Ectodermal cell (in vitro differentiated cells): ENCODE measurements around the gene CYP1B1.
"Not testable (repeated sequence)": the region's sequence is repeated elsewhere in the genome, so short reads cannot be mapped to it uniquely, and the experiment has no call there.

Source experiments
- H3K27ac ChIP-seq: 2 replicates; pipeline ENCODE4 v1.7.0; 2013; ENCODE audit warnings: mild to moderate bottlenecking, low read depth, low read length; ENCODE audit not compliant: insufficient read depth, poor library complexity, severe bottlenecking
- H3K27me3 ChIP-seq: 2 replicates; pipeline ENCODE4 v1.7.0; 2013; ENCODE audit warnings: mild to moderate bottlenecking, low read length; ENCODE audit not compliant: insufficient read depth, control insufficient read depth, poor library complexity, severe bottlenecking
- H3K36me3 ChIP-seq: one replicate; pipeline ENCODE4 v1.7.0; 2013; ENCODE audit warnings: low read length; ENCODE audit not compliant: control insufficient read depth, insufficient read depth
- H3K4me1 ChIP-seq: one replicate; pipeline ENCODE4 v1.7.0; 2013; ENCODE audit warnings: low read length; ENCODE audit not compliant: control insufficient read depth, insufficient read depth
- H3K4me3 ChIP-seq: 2 replicates; pipeline ENCODE4 v1.7.0; 2013; ENCODE audit warnings: low read depth, low read length, control low read depth; ENCODE audit not compliant: insufficient read depth
- H3K9me3 ChIP-seq: 2 replicates; pipeline ENCODE4 v1.7.0; 2013; ENCODE audit warnings: mild to moderate bottlenecking, low read length, moderate library complexity; ENCODE audit not compliant: control insufficient read depth
- WGBS, 2 experiments: methylation state at CpG; one replicate each; pipeline ENCODE4 v1.1.7; 2013; ENCODE audit warnings: missing lambda C conversion rate in 2 of 2; 5-methylcytosine and 5-hydroxymethylcytosine counted together

Gene CYP1B1

GRCh38 chr2:38033646-38034045 is 42.3 kb downstream of the CYP1B1 start:
- 56 to 70% methylated on average over 2 of the region's 2 CpGs for WGBS, 2 experiments
- H3K4me3 ChIP-seq: no peak overlapping the region
- no peaks in the 10 kb centered on the region for H3K27me3 ChIP-seq
- H3K36me3 ChIP-seq: no peaks in the 10 kb centered on the region
- H3K27ac ChIP-seq: no peak overlapping the region
- H3K4me1 ChIP-seq: no peaks in the 10 kb centered on the region
- no peaks in the 10 kb centered on the region for H3K9me3 ChIP-seq

DNA sequence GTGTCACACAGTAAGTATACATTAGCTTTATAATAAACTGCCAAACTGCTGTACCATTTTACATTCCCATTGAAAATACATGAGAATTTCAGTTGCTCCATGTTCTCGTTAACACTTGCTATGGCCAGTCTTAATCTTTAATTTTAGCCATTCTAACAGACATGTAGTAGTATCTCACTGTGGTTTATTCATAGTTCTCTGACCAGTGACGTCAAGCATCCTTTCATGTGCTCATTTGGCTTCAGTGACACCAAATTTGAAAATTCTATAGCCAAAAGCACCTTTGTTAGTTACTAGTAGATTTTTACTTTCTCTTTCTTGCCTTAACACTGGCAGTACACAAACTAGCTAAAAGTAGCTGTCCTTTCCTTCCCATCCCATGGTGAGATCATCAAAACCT is 43.0 kb downstream of the CYP1B1 start:
- H3K27me3 ChIP-seq: no peaks in the 10 kb centered on the region
- H3K4me3 ChIP-seq: no peak overlapping the region
- H3K4me1 ChIP-seq: no peaks in the 10 kb centered on the region
- no peaks in the 10 kb centered on the region for H3K9me3 ChIP-seq
- no peak overlapping the region for H3K27ac ChIP-seq
- 88 to 93% methylated on average over 2 of the region's 2 CpGs for WGBS, 2 experiments
- H3K36me3 ChIP-seq: no peaks in the 10 kb centered on the region

- no peak overlapping the region for H3K4me3 ChIP-seq
- no peaks in the 10 kb centered on the region for H3K4me1 ChIP-seq
- H3K9me3 ChIP-seq: no peaks in the 10 kb centered on the region
- no peaks in the 10 kb centered on the region for H3K36me3 ChIP-seq
- H3K27ac ChIP-seq: no peak overlapping the region
- no peaks in the 10 kb centered on the region for H3K27me3 ChIP-seq
- 100% methylated on average over 1 of the region's 1 CpG; no CpG with 5 or more reads in 1 of the 2 experiments for WGBS, 2 experiments
Observed at GRCh38 chr2:38030635-38031355, 45.2 kb downstream of the CYP1B1 start.

DNA sequence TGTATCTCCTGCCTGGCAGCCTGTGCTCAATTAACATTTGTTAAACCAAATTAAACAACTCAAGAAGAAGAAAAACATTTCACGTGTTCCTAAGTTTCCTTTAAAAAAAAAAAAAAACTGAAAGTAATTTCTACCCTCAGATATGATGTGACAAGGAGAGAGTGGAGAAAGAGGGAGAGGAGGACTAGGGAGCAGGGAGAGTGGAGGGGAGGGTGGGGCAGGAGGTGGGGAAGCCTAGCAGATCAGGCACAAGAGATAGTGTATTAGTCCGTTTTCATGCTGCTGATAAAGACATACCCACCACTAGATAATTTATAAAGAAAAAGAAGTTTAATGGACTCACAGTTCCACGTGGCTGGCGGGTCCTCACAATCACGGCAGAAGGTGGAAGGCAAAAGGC is 46.4 kb downstream of the CYP1B1 start:
- no peaks in the 10 kb centered on the region for H3K4me1 ChIP-seq
- no peaks in the 10 kb centered on the region for H3K27me3 ChIP-seq
- no peak overlapping the region for H3K4me3 ChIP-seq
- 77 to 78% methylated on average over 3 to 5 of the region's 5 CpGs for WGBS, 2 experiments
- no peaks in the 10 kb centered on the region for H3K36me3 ChIP-seq
- no peaks in the 10 kb centered on the region for H3K9me3 ChIP-seq
- no peak overlapping the region for H3K27ac ChIP-seq

- Histone ChIP-seq H3K9me3 (no peaks in the 10 kb centered on the region), H3K4me3 (no peak overlapping the region), H3K27ac (no peak overlapping the region), H3K27me3 (no peaks in the 10 kb centered on the region), H3K4me1 (no peaks in the 10 kb centered on the region), H3K36me3 (no peaks in the 10 kb centered on the region)
- 90 to 93% methylated on average over 4 of the region's 4 CpGs for WGBS, 2 experiments
Observed at GRCh38 chr2:38028829-38029228, 47.1 kb downstream of the CYP1B1 start.

GRCh38 chr2:38026846-38027245 is 49.1 kb downstream of the CYP1B1 start:
- Histone ChIP-seq H3K27ac (no peak overlapping the region), H3K4me3 (no peak overlapping the region), H3K9me3 (no peaks in the 10 kb centered on the region), H3K27me3 (no peaks in the 10 kb centered on the region), H3K36me3 (no peaks in the 10 kb centered on the region), H3K4me1 (no peaks in the 10 kb centered on the region)
- WGBS, 2 experiments: 72 to 89% methylated on average over 2 of the region's 2 CpGs

GRCh38 chr2:38021589-38021988 is 54.4 kb downstream of the CYP1B1 start:
- no peak overlapping the region for H3K27ac ChIP-seq
- no peaks in the 10 kb centered on the region for H3K27me3 ChIP-seq
- no peaks in the 10 kb centered on the region for H3K9me3 ChIP-seq
- H3K36me3 ChIP-seq: no peaks in the 10 kb centered on the region
- H3K4me1 ChIP-seq: no peaks in the 10 kb centered on the region
- 97 to 98% methylated on average over 9 of the region's 9 CpGs for WGBS, 2 experiments
- H3K4me3 ChIP-seq: no peak overlapping the region

GRCh38 chr2:38020359-38021069 is 55.4 kb downstream of the CYP1B1 start:
- H3K27me3 ChIP-seq, H3K4me3 ChIP-seq, H3K9me3 ChIP-seq, H3K36me3 ChIP-seq, H3K27ac ChIP-seq, H3K4me1 ChIP-seq: not testable (repeated sequence)
- 96 to 97% methylated on average over 33 of the region's 33 CpGs for WGBS, 2 experiments

DNA sequence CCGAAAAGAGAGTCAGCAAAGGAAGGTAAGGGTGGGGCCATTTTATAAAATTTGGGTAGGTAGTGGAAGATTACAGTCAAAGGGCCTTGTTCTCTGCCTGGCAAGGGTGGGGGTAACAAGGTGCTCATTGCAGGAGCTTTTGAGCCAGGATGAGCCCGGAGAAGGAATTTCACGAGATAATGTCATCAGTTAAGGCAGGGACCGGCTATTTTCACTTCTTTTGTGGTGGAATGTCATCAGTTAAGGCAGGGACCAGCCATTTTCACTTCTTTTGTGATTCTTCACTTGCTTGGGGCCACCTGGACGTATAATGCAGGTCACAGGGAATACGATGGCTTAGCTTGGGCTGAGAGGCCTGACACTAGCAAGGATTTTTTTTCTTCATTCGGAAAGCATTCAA is 58.1 kb downstream of the CYP1B1 start:
- H3K36me3 ChIP-seq: no peaks in the 10 kb centered on the region
- no peak overlapping the region for H3K4me3 ChIP-seq
- H3K27me3 ChIP-seq: no peaks in the 10 kb centered on the region
- WGBS, 2 experiments: 77 to 84% methylated on average over 7 of the region's 7 CpGs
- H3K9me3 ChIP-seq: no peaks in the 10 kb centered on the region
- no peaks in the 10 kb centered on the region for H3K4me1 ChIP-seq
- no peak overlapping the region for H3K27ac ChIP-seq
